CD14-positive monocyte (primary cell): Measurements from ENCODE around the gene CEP68. TPM values are rescaled to one million over a fixed set of nuclear protein-coding genes. Genes with fewer than 3 reads are reported as not detected.

Experiments
- DNase-seq, 3 donors: peaks; one replicate each; pipeline ENCODE4 v3.0.0-alpha.2; 2011 to 2022
- H2AFZ ChIP-seq: 2 replicates; pipeline ENCODE4 v1.6.0; 2012; ENCODE audit warnings: mild to moderate bottlenecking, low read depth, low read length, inconsistent platforms; ENCODE audit not compliant: insufficient read depth, poor library complexity, severe bottlenecking
- H3K27ac ChIP-seq, 2 donors: 1 replicate in 1 of 2; 2 replicates in 1 of 2; pipeline ENCODE4 v1.5.1; 2012 to 2013; ENCODE audit warnings: low read length in 2 of 2, control low read depth in 1 of 2, inconsistent platforms in 1 of 2, low read depth in 1 of 2, mild to moderate bottlenecking in 1 of 2
- H3K27me3 ChIP-seq, 2 donors: one replicate each; pipeline versions ENCODE4 v1.6.0 to v1.6.1; 2011 to 2013; ENCODE audit warnings: low read length in 2 of 2; ENCODE audit not compliant: control insufficient read depth in 2 of 2, insufficient read depth in 2 of 2
- H3K36me3 ChIP-seq, 2 donors: replicated peaks in 1 of 2; 1 replicate in 1 of 2; 2 replicates in 1 of 2; pipeline versions ENCODE4 v1.5.1 to v1.6.1; 2012 to 2013; ENCODE audit warnings: low read length in 2 of 2, control low read depth in 1 of 2, inconsistent platforms in 1 of 2, mild to moderate bottlenecking in 1 of 2; ENCODE audit not compliant: insufficient read depth in 2 of 2, control insufficient read depth in 1 of 2
- H3K4me1 ChIP-seq, 2 donors: 1 replicate in 1 of 2; 2 replicates in 1 of 2; pipeline versions ENCODE4 v1.5.1 to v1.6.1; 2012 to 2013; ENCODE audit warnings: low read length in 2 of 2, control low read depth in 1 of 2, inconsistent platforms in 1 of 2, mild to moderate bottlenecking in 1 of 2, moderate library complexity in 1 of 2; ENCODE audit not compliant: insufficient read depth in 2 of 2, control insufficient read depth in 1 of 2
- H3K4me2 ChIP-seq: replicated peaks from 2 replicates; pipeline ENCODE3; 2012; ENCODE audit warnings: low read length, moderate library complexity, mild to moderate bottlenecking; ENCODE audit not compliant: poor library complexity, severe bottlenecking; ENCODE audit errors: extremely low read depth
- H3K4me3 ChIP-seq, 3 experiments: fragments of 200-600 bp in 1 of 3; sonication (generic) in 1 of 3; replicated peaks in 1 of 3; 1 replicate in 2 of 3; 2 replicates in 1 of 3; pipeline ENCODE4 v1.5.1; 2011 to 2013; ENCODE audit warnings: low read length in 3 of 3, mild to moderate bottlenecking in 3 of 3, control low read depth in 2 of 3, low read depth in 2 of 3, inconsistent platforms in 1 of 3, moderate library complexity in 1 of 3
- H3K79me2 ChIP-seq: 2 replicates; pipeline ENCODE4 v1.6.0; 2012; ENCODE audit warnings: mild to moderate bottlenecking, control low read depth, inconsistent platforms, low read length, moderate library complexity; ENCODE audit not compliant: insufficient read depth
- H3K9ac ChIP-seq: 2 replicates; pipeline ENCODE4 v1.6.0; 2017; ENCODE audit warnings: low read length, mild to moderate bottlenecking; ENCODE audit not compliant: insufficient read depth, poor library complexity, severe bottlenecking
- H3K9me3 ChIP-seq, 2 donors: replicated peaks in 1 of 2; 1 replicate in 1 of 2; 2 replicates in 1 of 2; pipeline versions ENCODE4 v1.5.1 to v1.6.1; 2012 to 2013; ENCODE audit warnings: low read length in 2 of 2, control low read depth in 1 of 2; ENCODE audit not compliant: control insufficient read depth in 1 of 2, insufficient read depth in 1 of 2
- H4K20me1 ChIP-seq: 2 replicates; pipeline ENCODE4 v1.6.0; 2012; ENCODE audit warnings: mild to moderate bottlenecking, low read length, control low read depth, moderate library complexity; ENCODE audit not compliant: insufficient read depth
- H3K27ac Mint-ChIP-seq, 7 donors: one replicate each; pipeline ENCODE4 v1.8.0; 2020; ENCODE audit warnings: mild to moderate bottlenecking in 7 of 7, mixed read lengths in 7 of 7, moderate library complexity in 6 of 7, inconsistent platforms in 2 of 7
- H3K27me3 Mint-ChIP-seq, 3 donors: one replicate each; pipeline ENCODE4 v1.8.0; 2021 to 2022; ENCODE audit warnings: low read depth in 3 of 3, mild to moderate bottlenecking in 3 of 3, mixed read lengths in 3 of 3, moderate library complexity in 3 of 3, inconsistent platforms in 1 of 3
- H3K36me3 Mint-ChIP-seq, 2 donors: one replicate each; pipeline ENCODE4 v1.8.0; 2020; ENCODE audit warnings: mixed read lengths in 2 of 2, inconsistent platforms in 1 of 2, mild to moderate bottlenecking in 1 of 2
- H3K4me1 Mint-ChIP-seq: one replicate; pipeline ENCODE4 v1.8.0; 2020; ENCODE audit warnings: mild to moderate bottlenecking, mixed read lengths
- H3K4me3 Mint-ChIP-seq, 2 donors: one replicate each; pipeline ENCODE4 v1.8.0; 2020; ENCODE audit warnings: mild to moderate bottlenecking in 2 of 2, mixed read lengths in 2 of 2, moderate library complexity in 1 of 2
- H3K9me3 Mint-ChIP-seq, 7 donors: one replicate each; pipeline ENCODE4 v1.8.0; 2020 to 2022; ENCODE audit warnings: mixed read lengths in 7 of 7, mild to moderate bottlenecking in 6 of 7, moderate library complexity in 6 of 7, inconsistent platforms in 2 of 7
- CTCF ChIP-seq: fragments of 200-600 bp; IDR thresholded peaks from one replicate; pipeline ENCODE4 v1.8.0; 2022; ENCODE audit warnings: antibody characterized with exemption, mild to moderate bottlenecking
- WGBS: methylation state at CpG from one replicate; pipeline ENCODE4 v1.1.5; 2013; ENCODE audit warnings: missing lambda C conversion rate; ENCODE audit not compliant: insufficient coverage; 5-methylcytosine and 5-hydroxymethylcytosine counted together
- intact Hi-C, 2 donors: fragments of 100-400 bp; cut with micrococcal nuclease; formaldehyde crosslinking; loops; one replicate each; pipeline versions ENCODE4 v1.15.0 to v1.15.1; 2023
- polyA plus RNA-seq, 3 donors: library from polyadenylated mRNA; depleted of rRNA in 1 of 3; unstranded in 2 of 3; stranded (reverse) in 1 of 3; fragments of 300-500 nt in 2 of 3; fragments of >200 nt in 1 of 3; fragmentation: Illumina TruSeq in 2 of 3; gene quantifications; 1 replicate in 2 of 3; 2 replicates in 1 of 3; pipeline ENCODE4 v1.2.3, GENCODE V29; 2012 to 2021

Gene CEP68
- polyA plus RNA-seq, 3 donors, result 2.5 to 6.5 (median 2.8) TPM

GRCh38 chr2:65113816-65114215 lies 57.6 kb downstream of the CEP68 start:
- DNase-seq, result no peak
- Mint-ChIP-seq H3K4me3 (no peak overlapping the region), H3K27ac (peak overlapping the region in 3 of 7 donors; percentile 4 to 54 (median 46)), H3K27me3 (no peaks in the 10 kb centered on the region), H3K9me3 (peaks cover 0 to 1% (median 0%) of the 10 kb centered on the region in 7 donors), H3K4me1 (peaks cover 45% of the 10 kb centered on the region), H3K36me3 (peaks cover 9 to 29% of the 10 kb centered on the region in 2 donors)
- H2AFZ ChIP-seq, result no peak overlapping the region
- H3K36me3 ChIP-seq, result peaks cover 4 to 21% of the 10 kb centered on the region in 2 donors
- no peak overlapping the region for H3K9ac ChIP-seq
- intact Hi-C loops, result no loop called here
- WGBS, result no CpG with 5 or more reads among the region's 2 CpGs
- no peak overlapping the region for H3K4me3 ChIP-seq
- H3K79me2 ChIP-seq, result peaks cover 100% of the 10 kb centered on the region
- no peaks in the 10 kb centered on the region for H3K9me3 ChIP-seq
- H3K27me3 ChIP-seq, result no peaks in the 10 kb centered on the region
- peak overlapping the region in 1 of 2 donors; percentile 9 for H3K27ac ChIP-seq
- peaks cover 29 to 32% of the 10 kb centered on the region in 2 donors for H3K4me1 ChIP-seq
- H3K4me2 ChIP-seq, result no peak overlapping the region
- no peak for TF ChIP-seq CTCF
- H4K20me1 ChIP-seq, result peaks cover 100% of the 10 kb centered on the region

DNA sequence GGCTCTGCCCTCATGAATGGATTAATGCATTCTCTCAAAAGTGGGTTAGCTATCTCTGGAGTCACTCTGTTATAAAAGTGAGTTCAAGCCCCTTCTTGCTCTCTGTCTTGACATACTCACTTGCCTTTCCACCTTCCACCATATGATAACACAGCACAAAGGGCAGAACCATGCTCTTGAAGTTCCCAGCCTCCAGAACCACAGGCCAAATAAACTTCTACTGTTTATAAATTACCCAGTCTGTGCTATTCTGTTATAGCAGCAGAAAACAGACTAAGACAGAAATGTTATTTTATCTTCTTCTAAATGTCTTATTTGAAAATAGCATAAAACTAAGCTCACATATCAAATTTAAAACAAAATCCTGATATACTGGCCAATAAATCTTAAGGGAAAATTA lies 58.7 kb downstream of the CEP68 start:
- intact Hi-C loops, result no loop called here
- H3K9me3 ChIP-seq, result no peaks in the 10 kb centered on the region
- H3K4me1 Mint-ChIP-seq, result peaks cover 53% of the 10 kb centered on the region
- no peak overlapping the region for H3K4me2 ChIP-seq
- H3K4me3 Mint-ChIP-seq, result no peak overlapping the region
- peaks cover 29 to 32% of the 10 kb centered on the region in 2 donors for H3K4me1 ChIP-seq
- no peak overlapping the region for H3K9ac ChIP-seq
- H3K27me3 Mint-ChIP-seq, result no peaks in the 10 kb centered on the region
- no peak for DNase-seq
- no peak overlapping the region for H3K27ac ChIP-seq
- peaks cover 100% of the 10 kb centered on the region for H3K79me2 ChIP-seq
- no peak for TF ChIP-seq CTCF
- peaks cover 100% of the 10 kb centered on the region for H4K20me1 ChIP-seq
- peak overlapping the region in 3 of 7 donors; percentile 0 to 55 (median 31) for H3K27ac Mint-ChIP-seq
- H3K27me3 ChIP-seq, result no peaks in the 10 kb centered on the region
- peaks cover 0 to 1% (median 0%) of the 10 kb centered on the region in 7 donors for H3K9me3 Mint-ChIP-seq
- peaks cover 4 to 18% of the 10 kb centered on the region in 2 donors for H3K36me3 ChIP-seq
- no peak overlapping the region for H3K4me3 ChIP-seq
- no peak overlapping the region for H2AFZ ChIP-seq
- H3K36me3 Mint-ChIP-seq, result peaks cover 6 to 30% of the 10 kb centered on the region in 2 donors
